SK-N-SH treated with all-trans-retinoic acid at 6 μM for 48 hours (cell line): Measurements from ENCODE around the gene GFPT1.

ENCODE experiments used
- ATAC-seq: fragments of 200-7000 bp; cut with Tn5 transposase; 3 replicates; pipeline ENCODE4 v1.9.1; 2020; ENCODE audit warnings: mild to moderate bottlenecking, moderate library complexity
- ARNTL ChIP-seq: fragments of 450-650 bp; formaldehyde crosslinking; IDR thresholded peaks from 2 replicates; pipeline ENCODE4 v1.5.0; 2020; ENCODE audit warnings: low read depth, mild to moderate bottlenecking, moderate library complexity, borderline replicate concordance
- CREB5 ChIP-seq: fragments of 250-450 bp; sonication (Bioruptor Pico); IDR thresholded peaks from 2 replicates; pipeline ENCODE4 v1.5.1; 2020; ENCODE audit warnings: low read depth, mild to moderate bottlenecking, moderate library complexity
- ESRRG ChIP-seq: fragments of 250-450 bp; sonication (Bioruptor Pico); IDR thresholded peaks from 2 replicates; pipeline ENCODE4 v1.6.1; 2021; ENCODE audit warnings: mild to moderate bottlenecking
- GLIS3 ChIP-seq: fragments of 250-450 bp; sonication (Bioruptor Pico); IDR thresholded peaks from 2 replicates; pipeline ENCODE4 v1.5.0; 2020; ENCODE audit warnings: mild to moderate bottlenecking, moderate library complexity
- ISL1 ChIP-seq: fragments of 250-450 bp; sonication (Bioruptor Pico); IDR thresholded peaks from 2 replicates; pipeline ENCODE4 v2.1.2; 2022; ENCODE audit warnings: mild to moderate bottlenecking, moderate library complexity
- OSR1 ChIP-seq: fragments of 250-450 bp; sonication (Bioruptor Pico); IDR thresholded peaks from 2 replicates; pipeline ENCODE4 v1.8.0; 2022; ENCODE audit warnings: moderate library complexity, mild to moderate bottlenecking, inconsistent platforms
- POU6F1 ChIP-seq: fragments of 250-450 bp; sonication (Bioruptor Pico); IDR thresholded peaks from 2 replicates; pipeline ENCODE4 v1.8.0; 2021; ENCODE audit warnings: low read depth, mild to moderate bottlenecking, moderate library complexity, borderline replicate concordance
- PPARA ChIP-seq: fragments of 250-450 bp; sonication (Bioruptor Pico); IDR thresholded peaks from 2 replicates; pipeline ENCODE4 v1.5.0; 2020; ENCODE audit warnings: mild to moderate bottlenecking, borderline replicate concordance
- RARB ChIP-seq: fragments of 250-450 bp; sonication (Bioruptor Pico); IDR thresholded peaks from 2 replicates; pipeline ENCODE4 v1.8.0; 2021; ENCODE audit warnings: mild to moderate bottlenecking, moderate library complexity
- SNAI2 ChIP-seq: fragments of 250-450 bp; sonication (Bioruptor Pico); IDR thresholded peaks from 2 replicates; pipeline ENCODE4 v1.5.0; 2020; ENCODE audit warnings: mild to moderate bottlenecking, moderate library complexity
- TCF4 ChIP-seq: fragments of 250-450 bp; sonication (Bioruptor Pico); IDR thresholded peaks from 2 replicates; pipeline ENCODE4 v1.8.0; 2021; ENCODE audit warnings: mild to moderate bottlenecking, moderate library complexity, borderline replicate concordance
- TOX ChIP-seq: fragments of 250-450 bp; sonication (Bioruptor Pico); IDR thresholded peaks from 2 replicates; pipeline ENCODE4 v1.8.0; 2021; ENCODE audit warnings: mild to moderate bottlenecking, moderate library complexity, borderline replicate concordance
- ZC3H10 ChIP-seq: fragments of 250-450 bp; sonication (Bioruptor Pico); IDR thresholded peaks from 2 replicates; pipeline ENCODE4 v1.5.1; 2021; ENCODE audit warnings: mild to moderate bottlenecking, moderate library complexity
- ZFP3 ChIP-seq: fragments of 250-450 bp; sonication (Bioruptor Pico); IDR thresholded peaks from 2 replicates; pipeline ENCODE4 v1.5.0; 2020; ENCODE audit warnings: mild to moderate bottlenecking, moderate library complexity
- ZFP30 ChIP-seq: fragments of 450-650 bp; formaldehyde crosslinking; IDR thresholded peaks from 2 replicates; pipeline ENCODE4 v1.5.0; 2022; ENCODE audit warnings: mild to moderate bottlenecking, moderate library complexity
- ZNF565 ChIP-seq: fragments of 450-650 bp; formaldehyde crosslinking; conservative IDR thresholded peaks from 2 replicates; pipeline ENCODE4 v1.5.0; 2020; ENCODE audit warnings: low read depth, mild to moderate bottlenecking, moderate library complexity
- ZNF70 ChIP-seq: fragments of 450-650 bp; formaldehyde crosslinking; IDR thresholded peaks from 2 replicates; pipeline ENCODE4 v1.5.0; 2020; ENCODE audit warnings: mild to moderate bottlenecking, moderate library complexity
- ZNF8 ChIP-seq: fragments of 450-650 bp; formaldehyde crosslinking; IDR thresholded peaks from 2 replicates; pipeline ENCODE4 v1.5.0; 2020; ENCODE audit warnings: mild to moderate bottlenecking, moderate library complexity
- TF ChIP-seq, protein P1 (sequence below): fragments of 250-450 bp; sonication (Bioruptor Pico); IDR thresholded peaks from 2 replicates; pipeline ENCODE4 v1.5.0; 2020; ENCODE audit warnings: mild to moderate bottlenecking, moderate library complexity
- TF ChIP-seq, protein P2 (sequence below): fragments of 250-450 bp; sonication (Bioruptor Pico); IDR thresholded peaks from 2 replicates; pipeline ENCODE4 v1.5.1; 2021; ENCODE audit warnings: mild to moderate bottlenecking, moderate library complexity

GFPT1 gene

GRCh38 chr2:69306393-69306821 is 80.6 kb downstream of the GFPT1 start (continued):
- TF ChIP-seq, protein P1, sequence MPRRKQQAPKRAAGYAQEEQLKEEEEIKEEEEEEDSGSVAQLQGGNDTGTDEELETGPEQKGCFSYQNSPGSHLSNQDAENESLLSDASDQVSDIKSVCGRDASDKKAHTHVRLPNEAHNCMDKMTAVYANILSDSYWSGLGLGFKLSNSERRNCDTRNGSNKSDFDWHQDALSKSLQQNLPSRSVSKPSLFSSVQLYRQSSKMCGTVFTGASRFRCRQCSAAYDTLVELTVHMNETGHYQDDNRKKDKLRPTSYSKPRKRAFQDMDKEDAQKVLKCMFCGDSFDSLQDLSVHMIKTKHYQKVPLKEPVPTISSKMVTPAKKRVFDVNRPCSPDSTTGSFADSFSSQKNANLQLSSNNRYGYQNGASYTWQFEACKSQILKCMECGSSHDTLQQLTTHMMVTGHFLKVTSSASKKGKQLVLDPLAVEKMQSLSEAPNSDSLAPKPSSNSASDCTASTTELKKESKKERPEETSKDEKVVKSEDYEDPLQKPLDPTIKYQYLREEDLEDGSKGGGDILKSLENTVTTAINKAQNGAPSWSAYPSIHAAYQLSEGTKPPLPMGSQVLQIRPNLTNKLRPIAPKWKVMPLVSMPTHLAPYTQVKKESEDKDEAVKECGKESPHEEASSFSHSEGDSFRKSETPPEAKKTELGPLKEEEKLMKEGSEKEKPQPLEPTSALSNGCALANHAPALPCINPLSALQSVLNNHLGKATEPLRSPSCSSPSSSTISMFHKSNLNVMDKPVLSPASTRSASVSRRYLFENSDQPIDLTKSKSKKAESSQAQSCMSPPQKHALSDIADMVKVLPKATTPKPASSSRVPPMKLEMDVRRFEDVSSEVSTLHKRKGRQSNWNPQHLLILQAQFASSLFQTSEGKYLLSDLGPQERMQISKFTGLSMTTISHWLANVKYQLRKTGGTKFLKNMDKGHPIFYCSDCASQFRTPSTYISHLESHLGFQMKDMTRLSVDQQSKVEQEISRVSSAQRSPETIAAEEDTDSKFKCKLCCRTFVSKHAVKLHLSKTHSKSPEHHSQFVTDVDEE (CRISPR knock-in tag): no peak
- TF ChIP-seq, all 23 proteins: peak for 0

DNA sequence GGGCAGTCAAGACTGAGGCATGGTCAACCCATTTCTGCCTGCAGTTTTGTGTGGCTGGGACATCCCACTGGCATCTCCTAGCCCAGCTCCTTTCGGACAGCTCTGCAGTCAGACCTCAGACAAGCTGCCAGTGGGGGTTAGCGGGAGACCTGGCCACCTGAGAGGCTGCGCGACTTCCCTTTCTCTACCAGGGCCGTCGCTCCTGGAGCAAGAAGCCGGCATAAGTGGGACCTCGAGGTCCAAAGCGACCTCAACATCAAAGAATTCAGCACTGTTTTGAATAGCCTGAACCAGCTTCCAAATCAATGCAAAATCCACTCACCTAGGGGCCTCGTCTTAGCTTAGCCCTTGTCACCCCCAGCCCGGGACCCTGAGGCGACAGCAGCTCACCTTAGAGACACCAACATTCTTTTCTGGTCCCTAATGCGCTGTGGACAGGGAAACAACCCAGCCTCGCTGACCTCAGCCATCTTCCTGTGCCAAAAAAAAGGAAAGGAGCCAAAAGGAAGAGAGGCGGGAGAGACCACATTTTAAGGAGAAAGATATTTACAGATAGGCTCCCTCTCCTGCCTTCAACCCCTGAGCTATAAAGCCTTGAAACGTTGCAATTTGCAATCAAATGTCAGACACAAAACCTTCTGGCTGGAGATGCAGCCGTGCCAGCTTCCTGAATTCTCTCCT is 81.2 kb downstream of the GFPT1 start:
- TF ChIP-seq, protein P2, sequence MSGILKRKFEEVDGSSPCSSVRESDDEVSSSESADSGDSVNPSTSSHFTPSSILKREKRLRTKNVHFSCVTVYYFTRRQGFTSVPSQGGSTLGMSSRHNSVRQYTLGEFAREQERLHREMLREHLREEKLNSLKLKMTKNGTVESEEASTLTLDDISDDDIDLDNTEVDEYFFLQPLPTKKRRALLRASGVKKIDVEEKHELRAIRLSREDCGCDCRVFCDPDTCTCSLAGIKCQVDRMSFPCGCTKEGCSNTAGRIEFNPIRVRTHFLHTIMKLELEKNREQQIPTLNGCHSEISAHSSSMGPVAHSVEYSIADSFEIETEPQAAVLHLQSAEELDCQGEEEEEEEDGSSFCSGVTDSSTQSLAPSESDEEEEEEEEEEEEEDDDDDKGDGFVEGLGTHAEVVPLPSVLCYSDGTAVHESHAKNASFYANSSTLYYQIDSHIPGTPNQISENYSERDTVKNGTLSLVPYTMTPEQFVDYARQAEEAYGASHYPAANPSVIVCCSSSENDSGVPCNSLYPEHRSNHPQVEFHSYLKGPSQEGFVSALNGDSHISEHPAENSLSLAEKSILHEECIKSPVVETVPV (CRISPR knock-in tag): no peak
- TF ChIP-seq ZFP3 (CRISPR knock-in tag): no peak
- no peak for TF ChIP-seq POU6F1
- TF ChIP-seq ZNF565 (CRISPR knock-in tag): no peak
- TF ChIP-seq RARB (CRISPR knock-in tag): no peak
- TF ChIP-seq GLIS3 (CRISPR knock-in tag): no peak
- no peak for TF ChIP-seq ISL1
- no peak for TF ChIP-seq SNAI2 (CRISPR knock-in tag)
- TF ChIP-seq TOX: no peak
- TF ChIP-seq OSR1 (CRISPR knock-in tag): no peak
- no peak for TF ChIP-seq ZC3H10 (CRISPR knock-in tag)
- no peak for TF ChIP-seq TCF4 (CRISPR knock-in tag)
- TF ChIP-seq ZFP30 (CRISPR knock-in tag): no peak
- TF ChIP-seq, protein P1 (CRISPR knock-in tag): no peak
- ATAC-seq: no peak; the same call in 2 of the 3 replicates

GRCh38 chr2:69305166-69305565 is 81.9 kb downstream of the GFPT1 start:
- ATAC-seq: no peak
- TF ChIP-seq OSR1 (CRISPR knock-in tag) (no peak), ZNF70 (CRISPR knock-in tag) (no peak), TCF4 (CRISPR knock-in tag) (no peak), TOX (no peak), PPARA (CRISPR knock-in tag) (no peak), GLIS3 (CRISPR knock-in tag) (no peak)

- no peak for ATAC-seq
Observed at GRCh38 chr2:69304656-69305055, 82.4 kb downstream of the GFPT1 start.

More at GRCh38 chr2:69304656-69305055, 82.4 kb downstream of the GFPT1 start:
- TF ChIP-seq TCF4 (CRISPR knock-in tag): no peak
- no peak for TF ChIP-seq ARNTL (CRISPR knock-in tag)
- TF ChIP-seq, protein P2 (CRISPR knock-in tag): no peak
- TF ChIP-seq CREB5 (CRISPR knock-in tag): no peak
- no peak for TF ChIP-seq ZNF8
- TF ChIP-seq RARB (CRISPR knock-in tag): no peak
- no peak for TF ChIP-seq GLIS3 (CRISPR knock-in tag)
- no peak for TF ChIP-seq ZC3H10 (CRISPR knock-in tag)
- no peak for TF ChIP-seq ESRRG (CRISPR knock-in tag)
- TF ChIP-seq ZFP3 (CRISPR knock-in tag): no peak
- no peak for TF ChIP-seq ZFP30 (CRISPR knock-in tag)
- TF ChIP-seq POU6F1: no peak
- TF ChIP-seq PPARA (CRISPR knock-in tag): no peak
- TF ChIP-seq TOX: no peak
- TF ChIP-seq, all 23 proteins: peak for 0
